ENCODE measurements around the gene DNASE1.

The DNASE1 gene

DNA sequence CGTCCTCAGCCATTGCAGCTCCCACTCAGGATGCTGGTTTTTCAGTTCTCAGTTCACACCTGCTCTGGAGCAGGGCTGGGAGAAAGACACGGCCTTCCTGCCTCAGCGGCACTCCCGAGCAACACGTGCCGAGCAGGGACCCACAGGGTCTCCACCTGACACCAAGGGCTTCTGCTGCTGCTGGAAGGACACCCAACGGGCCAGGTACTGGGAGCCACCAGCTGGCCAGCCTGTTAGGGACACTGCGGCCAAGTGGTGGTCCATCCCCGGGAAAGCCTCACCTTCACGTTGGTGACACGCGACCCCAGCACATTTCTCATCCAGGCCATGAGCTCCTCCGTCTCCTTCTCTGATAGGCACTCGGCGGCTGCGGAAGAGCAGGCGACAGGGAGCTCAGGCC is 8.1 kb downstream of the DNASE1 start:
- Histone ChIP-seq H3K79me2 (ENCODE audit: insufficient read depth, low read length) (no peaks in the 10 kb centered on the region), H3K9ac (ENCODE audit: low read length) (no peak overlapping the region), H3K4me2 (ENCODE audit: low read length) (no peak overlapping the region), H3K4me1 (ENCODE audit: insufficient read depth, low read length, severe bottlenecking) (no peaks in the 10 kb centered on the region), H3F3A (ENCODE audit: insufficient read depth, low read length) (no peaks in the 10 kb centered on the region), H3K4me3 (ENCODE audit: low read depth, low read length, poor library complexity, severe bottlenecking) (no peak overlapping the region), H3K27ac (ENCODE audit: low read depth, low read length, poor library complexity, severe bottlenecking) (no peak overlapping the region), H4K20me1 (ENCODE audit: insufficient read depth, low read length) (no peaks in the 10 kb centered on the region), H2AFZ (ENCODE audit: low read length) (no peak overlapping the region), H3K27me3 (ENCODE audit: insufficient read depth, low read length) (no peaks in the 10 kb centered on the region), H3K36me3 (ENCODE audit: insufficient read depth, low read length) (peaks cover 96% of the 10 kb centered on the region), H3K9me3 (ENCODE audit: low read length) (no peaks in the 10 kb centered on the region), H3K9me2 (ENCODE audit: low read depth, low read length) (no peaks in the 10 kb centered on the region)
- no peak for TF ChIP-seq EZH2 (IDR thresholded peaks at IDR 0.05; ENCODE audit: borderline replicate concordance, low read length)
- TF ChIP-seq, protein P1, sequence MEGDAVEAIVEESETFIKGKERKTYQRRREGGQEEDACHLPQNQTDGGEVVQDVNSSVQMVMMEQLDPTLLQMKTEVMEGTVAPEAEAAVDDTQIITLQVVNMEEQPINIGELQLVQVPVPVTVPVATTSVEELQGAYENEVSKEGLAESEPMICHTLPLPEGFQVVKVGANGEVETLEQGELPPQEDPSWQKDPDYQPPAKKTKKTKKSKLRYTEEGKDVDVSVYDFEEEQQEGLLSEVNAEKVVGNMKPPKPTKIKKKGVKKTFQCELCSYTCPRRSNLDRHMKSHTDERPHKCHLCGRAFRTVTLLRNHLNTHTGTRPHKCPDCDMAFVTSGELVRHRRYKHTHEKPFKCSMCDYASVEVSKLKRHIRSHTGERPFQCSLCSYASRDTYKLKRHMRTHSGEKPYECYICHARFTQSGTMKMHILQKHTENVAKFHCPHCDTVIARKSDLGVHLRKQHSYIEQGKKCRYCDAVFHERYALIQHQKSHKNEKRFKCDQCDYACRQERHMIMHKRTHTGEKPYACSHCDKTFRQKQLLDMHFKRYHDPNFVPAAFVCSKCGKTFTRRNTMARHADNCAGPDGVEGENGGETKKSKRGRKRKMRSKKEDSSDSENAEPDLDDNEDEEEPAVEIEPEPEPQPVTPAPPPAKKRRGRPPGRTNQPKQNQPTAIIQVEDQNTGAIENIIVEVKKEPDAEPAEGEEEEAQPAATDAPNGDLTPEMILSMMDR (IDR thresholded peaks at IDR 0.05; ENCODE audit: low read length): no peak

DNA sequence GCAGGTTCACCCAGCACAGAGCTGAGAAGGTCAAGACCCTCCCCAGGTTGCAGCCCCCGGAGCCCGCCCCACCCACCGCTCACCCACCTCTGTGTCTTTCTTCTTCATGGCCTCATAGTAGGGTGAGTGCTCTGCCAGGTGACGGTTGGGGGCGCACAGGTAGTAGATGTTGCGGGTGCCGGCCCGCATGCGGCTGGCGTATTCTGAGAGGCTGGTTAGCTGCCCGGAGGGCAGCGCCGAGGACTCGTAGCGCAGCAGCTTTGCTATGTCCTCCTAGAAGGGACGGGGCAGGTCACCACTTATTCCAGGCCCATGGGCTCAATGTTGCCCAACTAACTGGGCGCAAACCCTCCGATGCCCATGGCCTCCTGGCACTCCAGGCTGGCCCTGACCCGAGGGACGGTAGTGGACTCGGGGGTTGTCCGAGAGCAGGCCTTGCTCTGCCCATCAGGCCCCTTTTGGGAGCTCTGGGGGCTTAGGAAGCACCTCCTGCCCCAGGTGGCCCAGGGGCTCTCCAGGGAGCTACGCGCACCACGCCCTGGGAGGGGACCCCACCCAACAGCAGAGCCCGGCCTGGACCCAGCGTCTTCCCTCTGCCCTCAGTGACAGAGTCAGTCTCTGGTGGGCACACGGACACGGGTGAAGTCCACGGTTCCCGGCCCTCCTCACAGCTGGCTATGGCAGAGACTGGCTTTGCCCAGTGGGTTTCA is 9.9 kb downstream of the DNASE1 start:
- Histone ChIP-seq H2AFZ (ENCODE audit: low read length) (no peak overlapping the region), H3K79me2 (ENCODE audit: insufficient read depth, low read length) (no peaks in the 10 kb centered on the region), H3K36me3 (ENCODE audit: insufficient read depth, low read length) (peaks cover 93% of the 10 kb centered on the region), H3K27ac (ENCODE audit: low read depth, low read length, poor library complexity, severe bottlenecking) (no peak overlapping the region), H3F3A (ENCODE audit: insufficient read depth, low read length) (no peaks in the 10 kb centered on the region), H3K4me2 (ENCODE audit: low read length) (no peak overlapping the region), H3K27me3 (ENCODE audit: insufficient read depth, low read length) (no peaks in the 10 kb centered on the region), H4K20me1 (ENCODE audit: insufficient read depth, low read length) (no peaks in the 10 kb centered on the region), H3K9ac (ENCODE audit: low read length) (no peak overlapping the region), H3K9me2 (ENCODE audit: low read depth, low read length) (no peaks in the 10 kb centered on the region), H3K4me1 (ENCODE audit: insufficient read depth, low read length, severe bottlenecking) (no peaks in the 10 kb centered on the region), H3K4me3 (ENCODE audit: low read depth, low read length, poor library complexity, severe bottlenecking) (no peak overlapping the region), H3K9me3 (ENCODE audit: low read length) (no peaks in the 10 kb centered on the region)
- TF ChIP-seq, protein P1 (IDR thresholded peaks at IDR 0.05; ENCODE audit: low read length): no peak
- no peak for TF ChIP-seq EZH2 (IDR thresholded peaks at IDR 0.05; ENCODE audit: borderline replicate concordance, low read length)

DNA sequence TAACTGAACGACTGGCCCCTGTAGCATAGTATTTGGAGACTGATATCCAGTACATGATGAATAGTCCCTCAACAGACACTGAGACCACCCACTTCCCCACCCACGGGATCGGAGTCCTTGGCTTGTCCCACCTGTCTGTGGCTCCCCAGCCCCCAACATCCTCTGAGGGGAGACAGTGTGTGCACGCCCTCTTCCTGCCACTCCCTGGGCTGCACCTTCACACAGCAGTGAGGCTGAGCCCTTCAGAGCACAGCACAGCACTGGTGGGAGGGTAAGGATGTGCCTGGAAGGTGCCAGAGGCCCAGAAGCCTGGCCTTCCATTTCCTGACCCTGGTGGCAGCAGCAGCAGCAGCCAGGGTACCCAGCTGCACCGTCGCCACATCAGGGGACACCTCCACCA is 11.0 kb downstream of the DNASE1 start:
- Histone ChIP-seq H3K4me2 (ENCODE audit: low read length) (no peak overlapping the region), H3K36me3 (ENCODE audit: insufficient read depth, low read length) (peaks cover 89% of the 10 kb centered on the region)

More for the DNA sequence above, 11.0 kb downstream of the DNASE1 start:
- H4K20me1 ChIP-seq (ENCODE audit: insufficient read depth, low read length): no peaks in the 10 kb centered on the region
- no peak overlapping the region for H3K9ac ChIP-seq (ENCODE audit: low read length)
- TF ChIP-seq, protein P1 (IDR thresholded peaks at IDR 0.05; ENCODE audit: low read length): peak; percentile 36; the same call in 1 of the 2 replicates
- no peak for TF ChIP-seq EZH2 (IDR thresholded peaks at IDR 0.05; ENCODE audit: borderline replicate concordance, low read length)
- no peaks in the 10 kb centered on the region for H3K27me3 ChIP-seq (ENCODE audit: insufficient read depth, low read length)
- H2AFZ ChIP-seq (ENCODE audit: low read length): no peak overlapping the region
- H3K9me2 ChIP-seq (ENCODE audit: low read depth, low read length): no peaks in the 10 kb centered on the region
- H3K4me1 ChIP-seq (ENCODE audit: insufficient read depth, low read length, severe bottlenecking): no peaks in the 10 kb centered on the region
- H3K4me3 ChIP-seq (ENCODE audit: low read depth, low read length, poor library complexity, severe bottlenecking): no peak overlapping the region
- no peaks in the 10 kb centered on the region for H3K9me3 ChIP-seq (ENCODE audit: low read length)
- no peaks in the 10 kb centered on the region for H3K79me2 ChIP-seq (ENCODE audit: insufficient read depth, low read length)
- no peaks in the 10 kb centered on the region for H3F3A ChIP-seq (ENCODE audit: insufficient read depth, low read length)
- H3K27ac ChIP-seq (ENCODE audit: low read depth, low read length, poor library complexity, severe bottlenecking): no peak overlapping the region
